ENCODE results near the gene POLR2F.

DNA sequence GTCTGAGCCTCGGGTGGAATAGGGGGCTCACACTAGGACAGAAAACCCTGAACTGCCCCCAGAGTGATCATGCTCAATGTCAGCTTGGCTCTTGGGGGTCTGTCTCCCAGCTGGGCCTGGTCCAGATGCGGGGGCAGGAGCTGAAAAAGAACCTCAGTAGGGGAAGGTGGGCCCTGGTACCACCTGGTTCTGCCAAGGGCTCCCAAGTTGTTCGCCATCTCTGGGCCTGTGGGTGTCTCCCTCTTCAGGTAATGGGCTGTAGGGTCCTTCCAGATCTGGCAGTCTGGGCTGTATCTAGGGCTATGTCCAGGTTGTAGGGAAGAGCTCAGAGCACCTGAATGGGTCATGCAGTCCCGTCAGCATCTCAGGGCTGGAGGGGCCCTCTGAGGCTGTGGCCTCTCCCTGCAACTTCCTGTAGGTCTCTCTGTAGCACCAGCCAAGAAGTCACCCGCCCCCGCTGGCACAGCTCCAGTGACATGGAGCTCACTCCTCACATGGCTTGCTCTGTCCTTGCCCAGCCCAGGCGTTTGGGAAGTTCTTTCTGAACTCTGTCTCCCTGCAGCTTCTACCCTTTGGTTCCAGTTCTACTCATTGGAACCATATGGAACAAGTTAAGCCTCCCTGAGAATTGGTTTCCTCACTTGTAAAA lies 63.9 kb downstream of the POLR2F start:
- no peak for TF ChIP-seq SUZ12 (IDR thresholded peaks at IDR 0.05; ENCODE audit: extremely low read depth, insufficient read depth, insufficient read length)
- no peak for TF ChIP-seq YY1 (IDR thresholded peaks at IDR 0.05; ENCODE audit: insufficient read depth, insufficient read length)
